Keratinocyte (primary cell): Measurements from ENCODE around the gene STK4. TPM values are rescaled to one million over a fixed set of nuclear protein-coding genes. Genes with fewer than 3 reads are reported as not detected.

ENCODE experiments used
- DNase-seq: peaks from one replicate; pipeline ENCODE4 v3.0.0-alpha.2; 2011; ENCODE audit warnings: low read depth, missing footprints, low spot score
- FAIRE-seq: peaks from 2 replicates; lab custom pipeline; 2011; peaks lifted over from hg19 to GRCh38; lab: Jason Lieb, UNC
- H2AFZ ChIP-seq: 2 replicates; pipeline ENCODE4 v1.6.0; 2012; ENCODE audit warnings: low read length, control low read depth, inconsistent platforms; ENCODE audit not compliant: control insufficient read depth
- H3K27ac ChIP-seq: 2 replicates; pipeline ENCODE4 v1.5.1; 2011; ENCODE audit warnings: low read length; ENCODE audit not compliant: control insufficient read depth, insufficient read depth
- H3K27me3 ChIP-seq: 3 replicates; pipeline ENCODE4 v1.6.0; 2011; ENCODE audit warnings: low read length; ENCODE audit not compliant: control insufficient read depth, insufficient read depth; ENCODE audit errors: extremely low read depth
- H3K36me3 ChIP-seq, 2 experiments: 2 replicates in 1 of 2; 3 replicates in 1 of 2; pipeline ENCODE4 v1.5.1; 2011; ENCODE audit warnings: low read length in 2 of 2, mild to moderate bottlenecking in 1 of 2; ENCODE audit not compliant: control insufficient read depth in 2 of 2, insufficient read depth in 2 of 2; ENCODE audit errors: extremely low read depth in 1 of 2
- H3K4me1 ChIP-seq: 3 replicates; pipeline ENCODE4 v1.5.1; 2011; ENCODE audit warnings: low read length; ENCODE audit not compliant: control insufficient read depth, insufficient read depth; ENCODE audit errors: extremely low read depth
- H3K4me2 ChIP-seq: 3 replicates; pipeline ENCODE4 v1.6.0; 2011; ENCODE audit warnings: low read depth, low read length; ENCODE audit not compliant: control insufficient read depth, insufficient read depth; ENCODE audit errors: extremely low read depth
- H3K4me3 ChIP-seq, 3 experiments: fragments of 200-600 bp in 1 of 3; sonication (generic) in 1 of 3; 2 replicates in 2 of 3; 3 replicates in 1 of 3; pipeline ENCODE4 v1.5.1; 2011 to 2016; ENCODE audit warnings: low read length in 3 of 3, mild to moderate bottlenecking in 3 of 3, control low read depth in 2 of 3, inconsistent platforms in 1 of 3, low read depth in 1 of 3, mixed read lengths in 1 of 3, mixed run types in 1 of 3, moderate library complexity in 1 of 3; ENCODE audit not compliant: control insufficient read depth in 2 of 3, insufficient read depth in 2 of 3; ENCODE audit errors: extremely low read depth in 1 of 3
- H3K79me2 ChIP-seq: 2 replicates; pipeline ENCODE4 v1.6.0; 2012; ENCODE audit warnings: low read length; ENCODE audit not compliant: control insufficient read depth, insufficient read depth
- H3K9ac ChIP-seq: 3 replicates; pipeline ENCODE4 v1.6.0; 2011; ENCODE audit warnings: low read length; ENCODE audit not compliant: control insufficient read depth, insufficient read depth; ENCODE audit errors: extremely low read depth
- H3K9me1 ChIP-seq: 3 replicates; pipeline ENCODE4 v1.6.0; 2011; ENCODE audit warnings: low read length; ENCODE audit not compliant: control insufficient read depth, insufficient read depth; ENCODE audit errors: extremely low read depth
- H3K9me3 ChIP-seq: 2 replicates; pipeline ENCODE4 v1.5.1; 2012; ENCODE audit warnings: low read depth, low read length; ENCODE audit not compliant: control insufficient read depth
- H4K20me1 ChIP-seq: 3 replicates; pipeline ENCODE4 v1.6.0; 2011; ENCODE audit warnings: low read length; ENCODE audit not compliant: control insufficient read depth, insufficient read depth; ENCODE audit errors: extremely low read depth
- EZH2 ChIP-seq: IDR thresholded peaks from one replicate; pipeline ENCODE4 v1.6.1; 2012; ENCODE audit warnings: inconsistent platforms, mild to moderate bottlenecking, low read length, moderate library complexity
- dilution Hi-C: fragments of 300-500 bp; cut with MboI; formaldehyde crosslinking; loops from one replicate; pipeline ENCODE4 v1.7.0; 2020; ENCODE audit warnings: low sequenced_read_pairs; ENCODE audit not compliant: extremely low pct_ligation_motif_present
- polyA plus RNA-seq, 5 experiments: library from polyadenylated mRNA; depleted of rRNA in 3 of 5; stranded (reverse) in 3 of 5; stranded (forward) in 1 of 5; unstranded in 1 of 5; fragments of >200 nt; gene quantifications; 1 replicate in 1 of 5; 2 replicates in 3 of 5; 3 replicates in 1 of 5; pipeline versions ENCODE4 v1.2.1 to v1.2.3, GENCODE V29; 2011 to 2012; ENCODE audit warnings: missing spikeins in 2 of 5, low read depth in 1 of 5, low replicate concordance in 1 of 5
- TF ChIP-seq, protein P1 (sequence below), 3 experiments: IDR thresholded peaks in 1 of 3; conservative IDR thresholded peaks in 1 of 3; optimal IDR thresholded peaks in 1 of 3; 2 replicates in 2 of 3; 3 replicates in 1 of 3; pipeline versions ENCODE3 to v1.5.1; 2011; ENCODE audit warnings: low read length in 3 of 3, mild to moderate bottlenecking in 3 of 3, moderate library complexity in 2 of 3, control low read depth in 1 of 3, inconsistent platforms in 1 of 3; ENCODE audit not compliant: insufficient read depth in 2 of 3; ENCODE audit errors: extremely low read depth in 1 of 3

Gene STK4
- polyA plus RNA-seq, 1 donor (not counting 4 experiments of a cell fraction or from before 2014, with no cell fraction given) = 30.5 TPM

DNA sequence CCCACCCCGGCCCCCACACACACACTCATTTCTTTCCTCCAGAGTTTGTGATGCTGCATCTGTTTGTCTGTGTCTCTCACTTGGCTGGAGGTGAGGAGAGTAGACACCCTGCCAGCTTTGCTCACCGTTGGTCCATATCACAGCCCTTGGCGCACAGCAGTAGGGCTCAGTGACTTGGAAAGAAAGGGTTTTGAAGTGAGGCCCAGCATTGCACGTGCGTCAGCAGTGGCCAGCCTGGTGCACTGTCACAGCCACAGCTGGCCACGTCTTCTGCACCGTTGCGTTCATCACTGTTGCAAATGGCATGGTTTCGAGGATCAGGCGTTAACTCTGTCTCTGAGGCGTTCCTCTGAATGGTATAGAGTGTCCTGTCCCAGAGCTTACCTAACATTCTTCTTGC is 145.0 kb downstream of the STK4 start:
- Histone ChIP-seq H3K4me3 (no peak overlapping the region), H3K79me2 (no peaks in the 10 kb centered on the region), H4K20me1 (no peaks in the 10 kb centered on the region), H2AFZ (no peak overlapping the region), H3K9ac (no peak overlapping the region), H3K27me3 (no peaks in the 10 kb centered on the region), H3K36me3 (no peaks in the 10 kb centered on the region), H3K4me2 (no peak overlapping the region), H3K27ac (no peak overlapping the region), H3K9me1 (no peaks in the 10 kb centered on the region), H3K4me1 (peaks cover 22% of the 10 kb centered on the region), H3K9me3 (no peaks in the 10 kb centered on the region)
- dilution Hi-C loops = no loop called here
- DNase-seq (no peak), FAIRE-seq (no peak)
- TF ChIP-seq, protein P1, sequence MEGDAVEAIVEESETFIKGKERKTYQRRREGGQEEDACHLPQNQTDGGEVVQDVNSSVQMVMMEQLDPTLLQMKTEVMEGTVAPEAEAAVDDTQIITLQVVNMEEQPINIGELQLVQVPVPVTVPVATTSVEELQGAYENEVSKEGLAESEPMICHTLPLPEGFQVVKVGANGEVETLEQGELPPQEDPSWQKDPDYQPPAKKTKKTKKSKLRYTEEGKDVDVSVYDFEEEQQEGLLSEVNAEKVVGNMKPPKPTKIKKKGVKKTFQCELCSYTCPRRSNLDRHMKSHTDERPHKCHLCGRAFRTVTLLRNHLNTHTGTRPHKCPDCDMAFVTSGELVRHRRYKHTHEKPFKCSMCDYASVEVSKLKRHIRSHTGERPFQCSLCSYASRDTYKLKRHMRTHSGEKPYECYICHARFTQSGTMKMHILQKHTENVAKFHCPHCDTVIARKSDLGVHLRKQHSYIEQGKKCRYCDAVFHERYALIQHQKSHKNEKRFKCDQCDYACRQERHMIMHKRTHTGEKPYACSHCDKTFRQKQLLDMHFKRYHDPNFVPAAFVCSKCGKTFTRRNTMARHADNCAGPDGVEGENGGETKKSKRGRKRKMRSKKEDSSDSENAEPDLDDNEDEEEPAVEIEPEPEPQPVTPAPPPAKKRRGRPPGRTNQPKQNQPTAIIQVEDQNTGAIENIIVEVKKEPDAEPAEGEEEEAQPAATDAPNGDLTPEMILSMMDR (optimal IDR thresholded peaks at IDR 0.05 in 1 of 3, IDR thresholded peaks at IDR 0.05 in 1 of 3, conservative IDR thresholded peaks at IDR 0.05 in 1 of 3; ENCODE audit: extremely low read depth in 1 of 3, insufficient read depth in 2 of 3, low read length in 3 of 3) = no peak
- TF ChIP-seq EZH2 = no peak

- no peak for FAIRE-seq
- no peak overlapping the region for H2AFZ ChIP-seq
These were observed 145.6 kb downstream of the STK4 start for GRCh38 chr20:45111799-45112471.

More at GRCh38 chr20:45111799-45112471, 145.6 kb downstream of the STK4 start:
- TF ChIP-seq, protein P1 (optimal IDR thresholded peaks at IDR 0.05 in 1 of 3, IDR thresholded peaks at IDR 0.05 in 1 of 3, conservative IDR thresholded peaks at IDR 0.05 in 1 of 3; ENCODE audit: extremely low read depth in 1 of 3, insufficient read depth in 2 of 3, low read length in 3 of 3) = peak; percentile 49 to 72 (median 58)
- no peak for TF ChIP-seq EZH2
- Histone ChIP-seq H3K79me2 (no peaks in the 10 kb centered on the region), H3K9ac (no peak overlapping the region), H3K4me2 (no peak overlapping the region), H3K36me3 (no peaks in the 10 kb centered on the region), H3K9me1 (no peaks in the 10 kb centered on the region), H3K4me1 (peaks cover 22% of the 10 kb centered on the region), H3K27ac (no peak overlapping the region), H3K4me3 (no peak overlapping the region), H3K27me3 (no peaks in the 10 kb centered on the region), H4K20me1 (no peaks in the 10 kb centered on the region), H3K9me3 (no peaks in the 10 kb centered on the region)
- DNase-seq = no peak
- dilution Hi-C loops = no loop called here
